HL-60/S4 treated with phorbol 12-myristate 13-acetate at 8.2 ng/mL for 4 days and 3 days (cell line): ENCODE measurements around the gene EIF2AK3.
"Not testable (repeated sequence)": the region's sequence is repeated elsewhere in the genome, so short reads cannot be mapped to it uniquely, and the experiment has no call there.

ENCODE experiments used
- in situ Hi-C: fragments of 300-500 bp; cut with MboI; formaldehyde crosslinking; loops from 2 replicates; pipeline ENCODE4 v1.15.0; 2022; ENCODE audit warnings: low sequenced_read_pairs

Gene EIF2AK3

GRCh38 chr2:88627055-88627855 is at the start of gene EIF2AK3:
TSS of gene EIF2AK3 (minus strand) at chr2:88627464. CDS start at chr2:88627274, 190 bp downstream.
- in situ Hi-C loops: no loop called here

DNA sequence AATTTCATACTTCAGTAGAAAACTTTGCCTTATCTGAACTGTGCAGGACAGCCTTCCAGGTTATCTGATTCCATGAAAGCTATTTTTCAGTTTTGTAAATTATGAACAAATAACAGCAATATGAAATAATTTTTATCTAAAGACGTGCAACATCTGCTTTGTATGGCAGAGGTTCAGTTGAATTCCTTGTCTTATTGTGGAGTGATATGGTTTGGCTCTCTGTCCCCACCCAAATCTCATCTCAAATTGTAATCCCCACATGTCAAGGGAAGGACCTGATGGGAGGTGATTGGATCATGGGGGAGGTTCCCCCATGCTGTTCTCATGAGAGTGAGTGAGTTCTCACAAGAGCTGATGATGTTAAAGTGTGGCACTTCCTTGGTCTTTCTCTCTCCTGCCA is 46.1 kb upstream of the EIF2AK3 start:
- in situ Hi-C loops: no loop called here

GRCh38 chr2:88671786-88672427 is 44.6 kb upstream of the EIF2AK3 start:
- in situ Hi-C loops: no loop called here

DNA sequence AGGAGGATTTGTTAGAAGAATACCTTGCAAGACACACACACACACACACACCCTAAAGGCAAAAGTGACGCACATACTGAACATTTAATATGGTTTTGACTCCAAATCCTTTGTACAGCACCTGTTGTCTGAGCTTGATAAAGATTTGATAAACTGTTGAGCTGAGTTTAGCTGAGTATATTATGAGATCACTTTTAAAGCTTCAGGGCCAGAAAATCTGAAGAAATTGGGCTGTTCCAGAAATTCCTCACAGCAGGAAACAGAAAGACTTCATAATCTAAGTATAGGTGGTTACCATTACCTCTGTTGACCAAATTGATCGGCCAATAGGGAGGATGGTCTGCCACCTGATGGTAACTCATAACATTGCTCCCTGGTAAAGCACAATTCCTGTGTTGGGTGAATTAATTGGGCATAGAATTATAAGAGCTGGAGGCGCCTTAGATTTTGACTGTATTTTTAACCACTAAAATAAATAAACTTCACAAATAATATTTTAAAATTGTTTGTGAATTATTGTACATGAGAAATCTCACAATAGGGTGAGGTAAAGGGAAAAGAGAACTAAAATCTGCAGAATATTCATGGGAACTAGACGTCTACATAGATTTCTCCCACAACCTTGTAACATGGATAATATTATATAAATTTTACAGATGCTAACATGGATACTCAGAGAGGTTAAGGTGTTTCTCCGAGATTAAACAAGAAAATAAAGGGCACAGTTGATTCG is 42.4 kb upstream of the EIF2AK3 start:
- in situ Hi-C loops: loop anchor here (5.0 kb wide), 1 partner anchor 77 kb away; no protein-coding TSS in a partner anchor

DNA sequence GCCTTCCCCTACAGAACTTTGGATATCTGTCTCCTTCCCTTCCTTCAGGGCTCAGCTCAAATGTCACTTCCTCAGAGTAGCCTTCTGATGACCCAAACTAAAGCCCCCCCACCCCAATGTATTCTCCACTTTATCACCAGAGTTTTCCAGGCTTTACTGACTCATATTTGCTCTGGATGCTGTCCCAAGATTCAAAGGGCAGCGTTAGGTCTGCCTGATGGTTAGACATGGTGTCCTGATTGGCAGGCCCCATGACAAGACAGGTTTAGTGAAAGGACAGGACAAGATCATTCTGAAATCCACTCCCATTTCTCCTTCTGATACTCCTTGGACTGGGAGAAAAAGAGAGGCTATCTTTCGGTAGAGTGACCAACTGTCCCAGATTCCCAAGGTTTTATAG is 41.6 kb upstream of the EIF2AK3 start:
- in situ Hi-C loops: loop anchor here (5.0 kb wide), 1 partner anchor 77 kb away; no protein-coding TSS in a partner anchor

DNA sequence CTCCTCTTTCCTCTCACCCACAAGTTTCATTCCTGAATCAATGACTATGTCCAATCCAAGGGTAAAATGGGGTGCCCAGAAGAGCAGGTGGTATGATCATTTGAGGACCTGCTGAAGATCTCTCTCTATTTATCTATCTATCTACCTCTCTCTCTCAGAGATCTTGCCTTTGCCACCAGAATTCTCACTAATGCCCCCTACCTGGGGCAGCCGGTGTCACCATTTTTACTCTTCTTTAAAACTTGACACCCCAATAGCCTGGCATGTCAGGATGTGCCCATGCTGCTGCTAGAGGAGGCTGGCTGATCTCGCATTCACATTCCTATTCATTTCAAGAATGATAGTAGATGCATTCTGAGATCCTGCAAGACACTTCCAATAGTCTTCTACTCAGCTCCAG is 40.0 kb upstream of the EIF2AK3 start:
- in situ Hi-C loops: loop anchor here (5.0 kb wide), 1 partner anchor 75 kb away; no protein-coding TSS in a partner anchor

DNA sequence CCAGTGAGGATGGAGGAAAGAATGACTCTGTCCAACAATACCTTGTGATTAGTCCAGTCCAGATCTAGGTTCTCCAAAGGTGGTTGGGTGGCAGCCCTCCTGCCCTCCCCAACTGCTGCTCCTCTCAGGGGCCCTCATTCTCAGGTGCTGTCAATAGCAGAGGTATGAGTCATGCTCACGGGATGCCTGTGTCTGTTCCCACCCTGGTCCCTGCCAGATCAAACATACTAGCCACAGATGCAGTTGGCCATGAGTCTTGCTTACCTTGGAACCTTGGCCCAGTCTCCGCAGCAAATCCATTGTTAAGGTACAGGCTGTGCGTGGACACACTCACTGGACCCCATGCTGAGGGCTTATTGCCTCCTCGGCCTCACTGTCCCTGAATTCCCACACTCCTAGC is 39.3 kb upstream of the EIF2AK3 start:
- in situ Hi-C loops: loop anchor here (5.0 kb wide), 1 partner anchor 74 kb away; no protein-coding TSS in a partner anchor

GRCh38 chr2:88660622-88661021 is 33.4 kb upstream of the EIF2AK3 start:
- in situ Hi-C loops: no loop called here

DNA sequence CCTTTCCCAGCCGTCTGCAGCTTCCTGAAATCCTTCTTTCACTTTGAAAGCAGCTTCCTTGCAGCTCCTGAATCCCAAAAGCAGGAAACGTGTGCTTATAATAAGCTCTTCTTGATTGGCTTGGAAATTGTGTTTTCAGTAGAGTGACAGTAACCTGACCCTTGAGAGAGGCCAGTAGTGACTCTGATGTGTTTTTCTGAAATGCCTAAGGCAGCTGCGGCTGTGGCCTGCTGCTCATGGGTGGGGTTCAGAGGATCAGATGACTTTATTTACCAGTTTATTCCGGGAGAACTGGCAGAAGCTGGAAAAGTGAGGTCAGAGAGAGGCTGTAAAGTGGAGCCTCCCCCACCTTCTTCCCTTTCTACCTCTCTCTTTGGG is 32.3 kb upstream of the EIF2AK3 start:
- in situ Hi-C loops: no loop called here

DNA sequence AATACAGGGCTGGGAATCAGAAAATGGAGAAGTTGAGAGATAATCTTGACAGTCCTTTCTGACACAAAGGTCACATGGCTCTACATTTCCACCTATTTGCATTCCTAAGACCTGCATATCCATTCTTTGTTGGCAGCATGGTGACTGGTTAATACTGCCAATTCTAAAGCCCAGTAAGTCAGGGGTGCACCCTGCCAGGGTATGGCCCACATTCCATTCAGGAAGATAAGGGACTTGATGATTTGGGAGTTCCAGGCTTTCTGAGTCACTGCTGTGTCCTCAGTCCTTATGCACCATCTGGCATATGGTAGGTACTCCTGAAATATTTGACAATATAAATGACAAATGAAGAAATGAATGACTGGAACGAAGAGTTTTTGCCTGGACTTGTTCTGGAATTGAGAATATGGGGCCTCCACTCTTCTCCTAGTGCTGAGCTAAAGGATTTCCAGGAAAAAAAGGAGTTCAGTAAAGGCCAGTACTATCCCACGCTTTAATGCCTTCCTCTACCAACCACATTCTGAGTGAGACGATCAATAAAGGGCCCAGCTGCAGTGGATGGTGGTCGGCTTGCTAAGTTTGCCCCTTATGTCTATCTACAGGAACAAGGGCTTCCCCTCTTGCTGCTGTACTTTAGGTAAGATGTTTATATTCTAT is 31.7 kb upstream of the EIF2AK3 start:
- in situ Hi-C loops: no loop called here

DNA sequence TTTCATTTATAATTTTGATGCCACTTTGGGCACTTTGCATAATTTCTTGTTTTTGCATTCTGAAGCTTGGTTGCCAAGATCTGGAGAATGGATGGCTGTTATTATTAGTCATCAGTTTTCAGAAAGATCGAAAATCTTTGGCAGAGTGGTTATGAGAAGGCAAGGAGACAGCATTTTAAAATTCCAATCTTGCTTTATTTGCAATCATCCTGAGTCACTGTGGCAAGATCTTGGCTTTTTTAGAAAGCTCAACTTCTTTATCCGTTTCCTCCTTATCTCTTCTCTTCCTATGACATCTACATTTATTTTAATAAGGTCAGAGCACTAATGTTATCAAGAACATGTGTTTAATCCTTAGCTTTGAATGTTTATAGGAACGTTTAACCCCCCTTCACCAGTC is 31.1 kb upstream of the EIF2AK3 start:
- in situ Hi-C loops: no loop called here

DNA sequence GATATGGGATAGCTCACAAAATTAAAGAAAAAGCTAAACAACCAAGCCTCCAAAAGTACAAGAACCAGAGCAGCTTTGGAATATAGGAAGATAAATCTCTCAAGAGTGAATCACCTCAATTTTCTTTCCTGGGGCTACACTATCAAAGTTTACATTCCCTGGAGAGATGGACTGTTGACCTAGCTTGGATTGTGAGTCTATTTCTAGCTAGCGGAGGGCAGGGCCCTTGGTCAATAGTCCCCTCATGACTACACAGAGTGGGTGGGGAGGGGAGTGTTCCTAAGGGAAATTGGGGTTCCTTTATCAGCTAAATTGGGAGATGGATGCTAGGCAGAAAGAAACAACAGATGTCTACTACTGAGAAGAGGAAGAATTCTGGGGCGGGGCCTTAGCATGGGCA is 29.9 kb upstream of the EIF2AK3 start:
- in situ Hi-C loops: no loop called here

GRCh38 chr2:88656690-88657089 is 29.4 kb upstream of the EIF2AK3 start:
- in situ Hi-C loops: no loop called here

- in situ Hi-C loops: no loop called here
Measured at GRCh38 chr2:88654714-88655113, 27.4 kb upstream of the EIF2AK3 start.

GRCh38 chr2:88651646-88652045 is 24.4 kb upstream of the EIF2AK3 start:
- in situ Hi-C loops: no loop called here

- in situ Hi-C loops: not testable (repeated sequence)
Measured at GRCh38 chr2:88645291-88645882, 18.1 kb upstream of the EIF2AK3 start.

- in situ Hi-C loops: no loop called here
Measured at GRCh38 chr2:88642278-88642677, 15.0 kb upstream of the EIF2AK3 start.

DNA sequence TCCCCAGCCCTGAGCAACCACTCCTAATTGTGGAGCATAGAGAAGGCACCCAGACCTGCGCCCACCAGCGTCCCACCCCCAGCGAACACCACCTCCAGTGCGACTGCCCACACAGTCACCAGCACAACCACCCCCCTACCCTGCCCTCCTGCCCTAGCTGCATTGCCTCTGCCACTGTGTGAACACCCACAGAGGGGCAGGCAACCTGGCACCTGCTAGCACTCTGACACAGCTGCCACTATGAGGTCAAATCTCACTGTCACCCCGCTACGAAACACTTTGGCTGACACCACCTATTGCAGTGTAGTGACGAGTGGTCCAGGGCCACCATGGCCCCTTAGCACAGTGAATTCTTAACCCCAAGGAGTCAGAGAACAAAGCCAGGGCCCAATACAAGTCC is 14.1 kb upstream of the EIF2AK3 start:
- in situ Hi-C loops: no loop called here

GRCh38 chr2:88639865-88640264 is 12.6 kb upstream of the EIF2AK3 start:
- in situ Hi-C loops: no loop called here

DNA sequence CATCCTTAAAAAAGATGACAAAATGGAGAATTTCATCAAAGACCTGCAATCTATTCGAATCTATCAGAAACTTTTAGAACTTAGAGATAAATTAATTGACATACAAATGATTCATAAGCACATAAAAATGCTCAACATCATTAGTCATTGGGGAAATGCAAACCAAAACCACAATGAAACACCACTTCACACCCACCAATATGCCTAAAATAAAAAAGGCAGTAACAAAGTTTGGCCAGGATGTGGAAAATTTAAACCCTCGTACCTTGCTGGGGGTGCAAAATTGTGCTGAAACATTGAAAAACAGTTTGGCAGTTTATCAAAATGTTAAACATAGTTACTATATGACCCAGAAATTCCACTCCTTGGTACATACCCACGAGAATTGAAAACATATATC is 11.5 kb upstream of the EIF2AK3 start:
- in situ Hi-C loops: no loop called here
